ENCODE results near the gene FIGN. TPM values are rescaled to one million over a fixed set of nuclear protein-coding genes. Genes with fewer than 3 reads are reported as not detected.

FIGN gene
- total RNA-seq, 1 donor from 2014 or later, result 41.1 TPM

GRCh38 chr2:163556511-163556910, 179.3 kb downstream of the FIGN start:
- TF ChIP-seq EZH2 (IDR thresholded peaks at IDR 0.05), result no peak
- no peak for TF ChIP-seq EZH2phosphoT487 (IDR thresholded peaks at IDR 0.05)
- TF ChIP-seq CTCF (IDR thresholded peaks at IDR 0.05), result no peak
- Mint-ChIP-seq H3K4me3 (no peak overlapping the region), H3K27ac (no peak overlapping the region), H3K4me1 (peaks cover 17% of the 10 kb centered on the region), H3K9me3 (peaks cover 2% of the 10 kb centered on the region), H3K27me3 (ENCODE audit: insufficient read depth, low read depth) (no peaks in the 10 kb centered on the region), H3K36me3 (no peaks in the 10 kb centered on the region)
- Histone ChIP-seq H2AFZ (replicated peaks) (no peak overlapping the region), H3K4me2 (no peak overlapping the region), H3K79me2 (ENCODE audit: low read depth) (no peaks in the 10 kb centered on the region), H3K4me1 (peaks cover 46% of the 10 kb centered on the region), H3F3A (ENCODE audit: low read depth) (peaks cover 35% of the 10 kb centered on the region), H3K27ac (no peak overlapping the region), H3K27me3 (no peaks in the 10 kb centered on the region), H3K9ac (no peak overlapping the region), H3K36me3 (peaks cover 5% of the 10 kb centered on the region), H3K9me3 (ENCODE audit: low read depth) (no peaks in the 10 kb centered on the region), H4K20me1 (ENCODE audit: low read depth) (no peaks in the 10 kb centered on the region), H3K4me3 (no peak overlapping the region)
- no peak for DNase-seq (ENCODE audit: low spot score)

- Histone ChIP-seq H3K4me2 (no peak overlapping the region), H3K9me3 (ENCODE audit: low read depth) (no peaks in the 10 kb centered on the region), H3K79me2 (ENCODE audit: low read depth) (no peaks in the 10 kb centered on the region), H3K4me3 (no peak overlapping the region), H3F3A (ENCODE audit: low read depth) (peaks cover 30% of the 10 kb centered on the region), H4K20me1 (ENCODE audit: low read depth) (no peaks in the 10 kb centered on the region), H3K4me1 (peaks cover 41% of the 10 kb centered on the region), H3K9ac (no peak overlapping the region), H3K36me3 (peaks cover 5% of the 10 kb centered on the region), H2AFZ (replicated peaks) (no peak overlapping the region), H3K27ac (no peak overlapping the region), H3K27me3 (no peaks in the 10 kb centered on the region)
- Mint-ChIP-seq H3K27ac (no peak overlapping the region), H3K36me3 (no peaks in the 10 kb centered on the region), H3K4me3 (no peak overlapping the region), H3K9me3 (peaks cover 2% of the 10 kb centered on the region), H3K4me1 (peaks cover 21% of the 10 kb centered on the region), H3K27me3 (ENCODE audit: insufficient read depth, low read depth) (no peaks in the 10 kb centered on the region)
- DNase-seq (ENCODE audit: low spot score), result no peak
- TF ChIP-seq CTCF (IDR thresholded peaks at IDR 0.05) (no peak), EZH2phosphoT487 (IDR thresholded peaks at IDR 0.05) (no peak), EZH2 (IDR thresholded peaks at IDR 0.05) (no peak)
Observed at GRCh38 chr2:163554864-163555263, 180.9 kb downstream of the FIGN start.

- H3K4me3 Mint-ChIP-seq, result no peak overlapping the region
Observed at GRCh38 chr2:163553601-163554000, 182.2 kb downstream of the FIGN start.

More at GRCh38 chr2:163553601-163554000, 182.2 kb downstream of the FIGN start:
- Histone ChIP-seq H3K9ac (no peak overlapping the region), H3K27me3 (no peaks in the 10 kb centered on the region), H2AFZ (replicated peaks) (no peak overlapping the region), H3K27ac (no peak overlapping the region), H3K4me3 (no peak overlapping the region), H3K4me1 (peaks cover 28% of the 10 kb centered on the region), H3K4me2 (no peak overlapping the region), H3F3A (ENCODE audit: low read depth) (peaks cover 17% of the 10 kb centered on the region), H4K20me1 (ENCODE audit: low read depth) (no peaks in the 10 kb centered on the region), H3K36me3 (peaks cover 5% of the 10 kb centered on the region), H3K79me2 (ENCODE audit: low read depth) (no peaks in the 10 kb centered on the region), H3K9me3 (ENCODE audit: low read depth) (no peaks in the 10 kb centered on the region)
- no peak for DNase-seq (ENCODE audit: low spot score)
- H3K36me3 Mint-ChIP-seq, result no peaks in the 10 kb centered on the region
- peaks cover 16% of the 10 kb centered on the region for H3K4me1 Mint-ChIP-seq
- H3K27ac Mint-ChIP-seq, result no peak overlapping the region
- H3K27me3 Mint-ChIP-seq (ENCODE audit: insufficient read depth, low read depth), result no peaks in the 10 kb centered on the region
- H3K9me3 Mint-ChIP-seq, result peaks cover 2% of the 10 kb centered on the region
- no peak for TF ChIP-seq EZH2 (IDR thresholded peaks at IDR 0.05)
- no peak for TF ChIP-seq EZH2phosphoT487 (IDR thresholded peaks at IDR 0.05)
- no peak for TF ChIP-seq CTCF (IDR thresholded peaks at IDR 0.05)

All from neural progenitor cell (in vitro differentiated cells).